IMR-90 (cell line): ENCODE data around the gene CELA3A. TPM values are rescaled to one million over a fixed set of nuclear protein-coding genes. Genes with fewer than 3 reads are reported as not detected.
"Not testable (repeated sequence)": the region's sequence is repeated elsewhere in the genome, so short reads cannot be mapped to it uniquely, and the experiment has no call there.

Source experiments
- ATAC-seq: fragments of 200-7000 bp; cut with Tn5 transposase; 2 replicates; pipeline ENCODE4 v1.9.1; 2020; ENCODE audit warnings: low read depth, mild to moderate bottlenecking, moderate library complexity
- BruUV-seq: library from RNA; stranded (reverse); fragments of 400-500 nt; replicated peaks from 2 replicates; lab custom pipeline; 2021; lab: Mats Ljungman, UMichigan
- CTCF ChIA-PET: fragments of 300-600 bp; formaldehyde crosslinking; extraction: SDS; loops from one replicate; lab custom pipeline; 2021; ENCODE audit warnings: antibody characterized with exemption; lab: Yijun Ruan, JAX
- POLR2A ChIA-PET: fragments of 300-600 bp; sonication (Branson Sonifier 250); formaldehyde crosslinking; loops from one replicate; lab custom pipeline; 2022; ENCODE audit warnings: antibody characterized with exemption; ENCODE audit not compliant: unreplicated experiment; lab: Charles Lee
- DNase-seq: peaks from one replicate; pipeline ENCODE4 v3.0.0; 2013
- H2AFZ ChIP-seq: replicated peaks from 2 replicates; pipeline ENCODE3; 2013; ENCODE audit warnings: low read length, mild to moderate bottlenecking; ENCODE audit not compliant: poor library complexity
- H2AK5ac ChIP-seq: 2 replicates; pipeline ENCODE4 v1.6.1; 2013; ENCODE audit warnings: low read depth, low read length, inconsistent platforms
- H2AK9ac ChIP-seq: replicated peaks from 2 replicates; pipeline ENCODE3; 2013; ENCODE audit warnings: mild to moderate bottlenecking, low read depth, low read length, moderate library complexity; ENCODE audit not compliant: poor library complexity
- H2BK120ac ChIP-seq: 2 replicates; pipeline ENCODE4 v1.6.1; 2013; ENCODE audit warnings: low read depth, low read length, inconsistent platforms
- H2BK15ac ChIP-seq: 3 replicates; pipeline ENCODE4 v1.6.1; 2013; ENCODE audit warnings: low read depth, low read length, inconsistent platforms
- H2BK20ac ChIP-seq: 2 replicates; pipeline ENCODE4 v1.6.1; 2013; ENCODE audit warnings: low read depth, mild to moderate bottlenecking, inconsistent platforms, low read length, moderate library complexity
- H2BK5ac ChIP-seq: 2 replicates; pipeline ENCODE4 v1.6.1; 2013; ENCODE audit warnings: mild to moderate bottlenecking, low read depth, low read length, inconsistent platforms; ENCODE audit not compliant: poor library complexity, severe bottlenecking
- H3K14ac ChIP-seq: replicated peaks from 2 replicates; pipeline ENCODE4 v1.6.1; 2013; ENCODE audit warnings: low read depth, low read length, inconsistent platforms
- H3K18ac ChIP-seq: 2 replicates; pipeline ENCODE4 v1.6.1; 2013; ENCODE audit warnings: low read depth, low read length, control low read depth
- H3K23ac ChIP-seq: 2 replicates; pipeline ENCODE4 v1.6.1; 2013; ENCODE audit warnings: low read depth, low read length, inconsistent platforms
- H3K27ac ChIP-seq: 2 replicates; pipeline ENCODE4 v1.5.1; 2013; ENCODE audit warnings: mild to moderate bottlenecking, control low read depth, low read length; ENCODE audit not compliant: insufficient read depth
- H3K27me3 ChIP-seq: 2 replicates; pipeline ENCODE4 v1.6.1; 2013; ENCODE audit warnings: low read length; ENCODE audit not compliant: control insufficient read depth, insufficient read depth
- H3K36me3 ChIP-seq: 2 replicates; pipeline ENCODE4 v1.6.1; 2013; ENCODE audit warnings: low read length, mixed read lengths; ENCODE audit not compliant: control insufficient read depth, insufficient read depth
- H3K4ac ChIP-seq: 2 replicates; pipeline ENCODE4 v1.6.1; 2013; ENCODE audit warnings: low read depth, low read length, inconsistent platforms
- H3K4me1 ChIP-seq: 2 replicates; pipeline ENCODE4 v1.6.1; 2013; ENCODE audit warnings: low read length, mixed read lengths; ENCODE audit not compliant: control insufficient read depth, insufficient read depth
- H3K4me2 ChIP-seq: 2 replicates; pipeline ENCODE4 v1.6.1; 2013; ENCODE audit warnings: low read depth, mild to moderate bottlenecking, control low read depth, low read length, moderate library complexity
- H3K4me3 ChIP-seq: 2 replicates; pipeline ENCODE4 v1.5.1; 2013; ENCODE audit warnings: low read depth, mild to moderate bottlenecking, control low read depth, low read length, moderate library complexity; ENCODE audit not compliant: insufficient read depth
- H3K56ac ChIP-seq: 2 replicates; pipeline ENCODE4 v1.6.1; 2013; ENCODE audit warnings: low read length, inconsistent platforms; ENCODE audit not compliant: insufficient read depth; ENCODE audit errors: extremely low read depth
- H3K79me1 ChIP-seq, 2 experiments: 2 replicates each; pipeline ENCODE4 v1.6.1; 2013; ENCODE audit warnings: low read length in 2 of 2, inconsistent platforms in 1 of 2, low read depth in 1 of 2
- H3K9ac ChIP-seq: 2 replicates; pipeline ENCODE4 v1.6.1; 2013; ENCODE audit warnings: low read depth, low read length, control low read depth
- H3K9me1 ChIP-seq: 2 replicates; pipeline ENCODE4 v1.6.1; 2013; ENCODE audit warnings: low read length, inconsistent platforms; ENCODE audit not compliant: insufficient read depth
- H3K9me3 ChIP-seq: 2 replicates; pipeline ENCODE4 v1.6.1; 2013; ENCODE audit warnings: low read length; ENCODE audit not compliant: control insufficient read depth, insufficient read depth
- H4K20me1 ChIP-seq: 2 replicates; pipeline ENCODE4 v1.6.1; 2013; ENCODE audit warnings: low read length, inconsistent platforms; ENCODE audit not compliant: insufficient read depth
- H4K5ac ChIP-seq: 2 replicates; pipeline ENCODE4 v1.6.1; 2013; ENCODE audit warnings: mild to moderate bottlenecking, low read depth, low read length, control low read depth
- H4K8ac ChIP-seq, 2 experiments: 2 replicates each; pipeline ENCODE4 v1.6.1; 2013; ENCODE audit warnings: low read depth in 2 of 2, low read length in 2 of 2, control low read depth in 1 of 2, inconsistent platforms in 1 of 2
- H4K91ac ChIP-seq: 2 replicates; pipeline ENCODE4 v1.6.1; 2013; ENCODE audit warnings: low read depth, low read length, inconsistent platforms; ENCODE audit not compliant: insufficient read depth
- WGBS, 2 experiments: methylation state at CpG; one replicate each; pipeline versions ENCODE4 v1.1.5 to v1.1.7; 2013; ENCODE audit warnings: missing lambda C conversion rate in 2 of 2; ENCODE audit not compliant: insufficient read length in 1 of 2; ENCODE audit errors: extremely low coverage in 2 of 2; 5-methylcytosine and 5-hydroxymethylcytosine counted together
- dilution Hi-C: fragments of 300-500 bp; cut with HindIII; formaldehyde crosslinking; loops from one replicate; pipeline ENCODE4 v1.14.3; 2018; ENCODE audit warnings: low sequenced_read_pairs; ENCODE audit not compliant: unreplicated experiment
- in situ Hi-C: fragments of 300-500 bp; cut with MboI; formaldehyde crosslinking; loops from 3 replicates; pipeline ENCODE4 v1.14.3; 2019; ENCODE audit warnings: low sequenced_read_pairs, inconsistent platforms, mixed read lengths
- intact Hi-C: fragments of 100-400 bp; cut with micrococcal nuclease; formaldehyde crosslinking; loops from 2 replicates; pipeline ENCODE4 v1.10.0; 2022
- polyA plus RNA-seq, 3 experiments: library from polyadenylated mRNA; depleted of rRNA; stranded (reverse); fragments of >200 nt; gene quantifications; 2 replicates each; pipeline ENCODE4 v1.2.3, GENCODE V29; 2012; ENCODE audit warnings: low replicate concordance in 1 of 3
- total RNA-seq: library from RNA; depleted of rRNA; stranded (reverse); fragments of >200 nt; gene quantifications from 2 replicates; pipeline ENCODE4 v1.2.3, GENCODE V29; 2012

CELA3A gene
- total and polyA plus RNA-seq, 2 of the 4 experiments (the other 2 are of a cell fraction) = not detected

GRCh38 chr1:21982122-21982521 is 19.3 kb upstream of the CELA3A start:
- H3K18ac ChIP-seq, H3K14ac ChIP-seq, H3K4me1 ChIP-seq, H2BK120ac ChIP-seq, H3K23ac ChIP-seq, H2BK15ac ChIP-seq, CTCF ChIA-PET, H3K4me2 ChIP-seq, H3K56ac ChIP-seq, H3K9me1 ChIP-seq, H3K9ac ChIP-seq, H3K36me3 ChIP-seq, H4K20me1 ChIP-seq, H2AFZ ChIP-seq, H3K4ac ChIP-seq, BruUV-seq, H4K8ac ChIP-seq, H3K27me3 ChIP-seq, H2BK20ac ChIP-seq, H3K4me3 ChIP-seq, intact Hi-C loops, H2AK9ac ChIP-seq, H2AK5ac ChIP-seq, H4K5ac ChIP-seq, H3K27ac ChIP-seq, H3K79me1 ChIP-seq, ATAC-seq, POLR2A ChIA-PET, H2BK5ac ChIP-seq, H4K91ac ChIP-seq, in situ Hi-C loops, H3K9me3 ChIP-seq, dilution Hi-C loops, DNase-seq: not testable (repeated sequence)
- no CpG with 5 or more reads among the region's 6 CpGs for WGBS, 2 experiments

DNA sequence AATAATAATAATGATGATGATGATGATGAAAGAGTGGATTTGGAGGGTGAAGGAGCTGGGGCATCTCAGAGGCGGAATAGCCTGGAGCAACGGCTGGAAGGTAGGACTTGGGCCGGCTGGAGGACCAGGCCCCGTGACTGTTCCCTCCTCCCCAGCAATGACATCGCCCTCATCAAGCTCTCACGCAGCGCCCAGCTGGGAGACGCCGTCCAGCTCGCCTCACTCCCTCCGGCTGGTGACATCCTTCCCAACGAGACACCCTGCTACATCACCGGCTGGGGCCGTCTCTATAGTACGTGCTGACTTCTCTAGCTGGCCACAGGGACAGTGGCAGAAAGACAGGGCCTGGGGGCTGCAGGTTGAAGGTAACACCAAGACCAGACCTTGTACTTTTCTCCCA is 17.9 kb upstream of the CELA3A start:
- CTCF ChIA-PET, H2BK20ac ChIP-seq, H3K9me1 ChIP-seq, H4K91ac ChIP-seq, H3K79me1 ChIP-seq, H3K4me3 ChIP-seq, H4K5ac ChIP-seq, H3K14ac ChIP-seq, H3K9ac ChIP-seq, H3K36me3 ChIP-seq, dilution Hi-C loops, H3K4me1 ChIP-seq, ATAC-seq, H2AK9ac ChIP-seq, BruUV-seq, H3K4ac ChIP-seq, H3K56ac ChIP-seq, H3K18ac ChIP-seq, H2AK5ac ChIP-seq, in situ Hi-C loops, H2BK15ac ChIP-seq, DNase-seq, H3K27ac ChIP-seq, intact Hi-C loops, POLR2A ChIA-PET, H3K4me2 ChIP-seq, H2BK120ac ChIP-seq, H3K9me3 ChIP-seq, H3K27me3 ChIP-seq, H4K20me1 ChIP-seq, H2AFZ ChIP-seq, H4K8ac ChIP-seq, H3K23ac ChIP-seq, H2BK5ac ChIP-seq: not testable (repeated sequence)
- WGBS, 2 experiments = no CpG with 5 or more reads among the region's 15 CpGs
